Esophagus squamous epithelium (tissue), 5 donors: ENCODE data around the gene LPP. TPM values are rescaled to one million over a fixed set of nuclear protein-coding genes. Genes with fewer than 3 reads are reported as not detected.
A peak's percentile ranks its signal among the peaks of the same experiment; 100 is the strongest.

Experiments
- DNase-seq: peaks from one replicate; lab custom pipeline; 2025; lab: John Stamatoyannopoulos, UW
- H3K27ac ChIP-seq, 4 donors: fragments of 200-600 bp; sonication (generic); one replicate each; pipeline ENCODE4 v1.5.1; 2016 to 2019; ENCODE audit warnings: mild to moderate bottlenecking in 1 of 4
- H3K27me3 ChIP-seq, 4 donors: fragments of 200-600 bp; sonication (generic); 1 replicate in 3 of 4; 2 replicates in 1 of 4; pipeline versions ENCODE4 v1.5.1 to v1.6.0; 2017 to 2021; ENCODE audit warnings: antibody characterized with exemption in 1 of 4
- H3K36me3 ChIP-seq, 3 donors: fragments of 200-600 bp; sonication (generic); one replicate each; pipeline ENCODE4 v1.5.1; 2016 to 2019
- H3K4me1 ChIP-seq, 3 donors: fragments of 200-600 bp; sonication (generic); one replicate each; pipeline ENCODE4 v1.5.1; 2017 to 2019
- H3K4me3 ChIP-seq, 4 donors: fragments of 200-600 bp; sonication (generic); 1 replicate in 3 of 4; 2 replicates in 1 of 4; pipeline ENCODE4 v1.5.1; 2016 to 2019; ENCODE audit warnings: mild to moderate bottlenecking in 2 of 4, moderate library complexity in 1 of 4
- H3K9me3 ChIP-seq, 3 donors: fragments of 200-600 bp; sonication (generic); one replicate each; pipeline ENCODE4 v1.5.1; 2016 to 2019
- CTCF ChIP-seq, 6 experiments: fragments of 450-650 bp in 4 of 6; fragments of 200-600 bp in 2 of 6; sonication (generic) in 2 of 6; IDR thresholded peaks; one replicate each; pipeline ENCODE4 v1.5.1; 2016 to 2019; ENCODE audit warnings: antibody characterized with exemption in 6 of 6, mild to moderate bottlenecking in 4 of 6, moderate library complexity in 4 of 6
- POLR2A ChIP-seq, 4 donors: fragments of 450-650 bp; IDR thresholded peaks; one replicate each; pipeline ENCODE4 v1.6.1; 2017; ENCODE audit warnings: antibody characterized with exemption in 4 of 4, mild to moderate bottlenecking in 4 of 4, moderate library complexity in 3 of 4
- WGBS, 2 donors: methylation state at CpG; one replicate each; pipeline ENCODE4 v1.1.5; 2018; 5-methylcytosine and 5-hydroxymethylcytosine counted together
- intact Hi-C: fragments of 100-400 bp; cut with DNase I; formaldehyde crosslinking; loops from one replicate; pipeline ENCODE4 v1.15.0; 2022
- total RNA-seq, 4 donors: library from RNA; depleted of rRNA; stranded (reverse); fragments of >200 nt; gene quantifications; one replicate each; pipeline ENCODE4 v1.1.0, GENCODE V29; 2016
- donor health status: DM: yes; HTN: yes; CAD: no.

The LPP gene
- total RNA-seq, 4 donors from 2014 or later = 41.4 to 369 (median 97.3) TPM

GRCh38 chr3:188926111-188926510, 772.2 kb downstream of the LPP start:
- no peak overlapping the region for H3K4me3 ChIP-seq
- no peaks in the 10 kb centered on the region for H3K27me3 ChIP-seq
- H3K36me3 ChIP-seq = no peaks in the 10 kb centered on the region
- H3K4me1 ChIP-seq = no peaks in the 10 kb centered on the region
- WGBS, 2 donors = 86 to 94% methylated on average over 4 of the region's 4 CpGs
- no peak for DNase-seq
- H3K9me3 ChIP-seq = no peaks in the 10 kb centered on the region
- TF ChIP-seq POLR2A (IDR thresholded peaks at IDR 0.05) (no peak), CTCF (IDR thresholded peaks at IDR 0.05) (no peak)
- intact Hi-C loops = no loop called here
- H3K27ac ChIP-seq = no peak overlapping the region

- Histone ChIP-seq H3K27ac (no peak overlapping the region), H3K9me3 (no peaks in the 10 kb centered on the region), H3K27me3 (no peaks in the 10 kb centered on the region), H3K4me1 (no peaks in the 10 kb centered on the region), H3K4me3 (no peak overlapping the region), H3K36me3 (no peaks in the 10 kb centered on the region)
- TF ChIP-seq POLR2A (IDR thresholded peaks at IDR 0.05) = no peak
- TF ChIP-seq CTCF (IDR thresholded peaks at IDR 0.05) = no peak
- no peak for DNase-seq
- WGBS, 2 donors = 78 to 94% methylated on average over 7 to 9 of the region's 9 CpGs
- intact Hi-C loops = no loop called here
Observed at GRCh38 chr3:188926741-188927511, 773.0 kb downstream of the LPP start.

- peaks cover 0 to 4% (median 0%) of the 10 kb centered on the region in 3 donors for H3K4me1 ChIP-seq
- no peak for DNase-seq
- intact Hi-C loops = no loop called here
- H3K4me3 ChIP-seq = no peak overlapping the region
- no peaks in the 10 kb centered on the region for H3K9me3 ChIP-seq
- H3K36me3 ChIP-seq = no peaks in the 10 kb centered on the region
- H3K27me3 ChIP-seq = no peaks in the 10 kb centered on the region
- no peak for TF ChIP-seq CTCF (IDR thresholded peaks at IDR 0.05)
- TF ChIP-seq POLR2A (IDR thresholded peaks at IDR 0.05) = no peak
- no peak overlapping the region for H3K27ac ChIP-seq
Observed at GRCh38 chr3:188927971-188928370, 774.0 kb downstream of the LPP start.

- intact Hi-C loops = no loop called here
- 42 to 77% methylated on average over 2 of the region's 2 CpGs for WGBS, 2 donors
- no peak for TF ChIP-seq POLR2A (IDR thresholded peaks at IDR 0.05)
- TF ChIP-seq CTCF (IDR thresholded peaks at IDR 0.05) = peak in 2 of 6 experiments; percentile 25 to 37
- Histone ChIP-seq H3K27me3 (no peaks in the 10 kb centered on the region), H3K4me3 (no peak overlapping the region), H3K36me3 (no peaks in the 10 kb centered on the region), H3K9me3 (no peaks in the 10 kb centered on the region), H3K27ac (no peak overlapping the region), H3K4me1 (peaks cover 0 to 4% (median 0%) of the 10 kb centered on the region in 3 donors)
- no peak for DNase-seq
Observed at GRCh38 chr3:188929137-188929536, 775.2 kb downstream of the LPP start.

GRCh38 chr3:188931036-188931435, 777.1 kb downstream of the LPP start:
- H3K4me1 ChIP-seq = peaks cover 0 to 4% (median 0%) of the 10 kb centered on the region in 3 donors
- no peak for DNase-seq
- no peaks in the 10 kb centered on the region for H3K9me3 ChIP-seq
- TF ChIP-seq POLR2A (IDR thresholded peaks at IDR 0.05) = no peak
- no peak for TF ChIP-seq CTCF (IDR thresholded peaks at IDR 0.05)
- WGBS, 2 donors = 52 to 60% methylated on average over 3 of the region's 3 CpGs
- no peaks in the 10 kb centered on the region for H3K36me3 ChIP-seq
- H3K4me3 ChIP-seq = no peak overlapping the region
- intact Hi-C loops = loop anchor here (10.0 kb wide), 1 partner anchor 66 kb away; no protein-coding TSS in a partner anchor
- H3K27ac ChIP-seq = no peak overlapping the region
- H3K27me3 ChIP-seq = no peaks in the 10 kb centered on the region
